Glomerular endothelial cell (primary cell): ENCODE results near the gene ZDHHC24. TPM values are rescaled to one million over a fixed set of nuclear protein-coding genes. Genes with fewer than 3 reads are reported as not detected.
A peak's percentile ranks its signal among the peaks of the same experiment; 100 is the strongest.

Source experiments
- DNase-seq: peaks from one replicate; pipeline ENCODE4 v3.0.0-alpha.2; 2011; ENCODE audit warnings: low read depth, low spot score; ENCODE audit errors: extremely low read depth
- total RNA-seq: library from RNA; depleted of rRNA; stranded (reverse); fragments of >200 nt; gene quantifications from 2 replicates; pipeline ENCODE4 v1.2.3, GENCODE V29; 2015

The ZDHHC24 gene
- total RNA-seq, 1 donor from 2014 or later = 28.4 TPM

DNA sequence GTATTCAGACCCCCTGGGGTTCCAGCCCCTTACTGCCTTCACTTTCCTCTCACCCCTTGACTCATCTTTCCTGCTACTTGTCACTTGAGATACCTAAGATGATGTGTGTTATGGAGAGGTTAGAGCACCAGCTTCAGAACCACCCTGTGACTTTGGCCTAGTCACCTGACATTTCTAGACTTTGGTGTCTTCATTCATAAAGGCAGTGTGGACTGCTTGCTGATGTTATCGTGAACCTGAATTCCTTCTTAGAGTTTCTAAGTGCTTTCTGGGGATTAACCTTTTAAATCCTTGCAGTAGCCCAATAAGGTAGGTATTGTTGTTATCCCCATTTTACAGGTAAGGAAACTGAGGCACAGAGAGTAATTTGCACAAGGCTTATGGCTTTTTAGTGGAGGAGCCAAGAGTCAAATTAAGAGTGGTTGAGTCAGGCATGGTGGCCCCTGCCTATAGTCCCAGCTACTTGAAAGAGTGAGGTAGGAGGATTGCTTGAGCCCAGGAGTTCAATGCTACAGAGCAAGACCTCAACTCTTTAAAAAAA, 40.5 kb downstream of the ZDHHC24 start:
- DNase-seq = no peak

DNA sequence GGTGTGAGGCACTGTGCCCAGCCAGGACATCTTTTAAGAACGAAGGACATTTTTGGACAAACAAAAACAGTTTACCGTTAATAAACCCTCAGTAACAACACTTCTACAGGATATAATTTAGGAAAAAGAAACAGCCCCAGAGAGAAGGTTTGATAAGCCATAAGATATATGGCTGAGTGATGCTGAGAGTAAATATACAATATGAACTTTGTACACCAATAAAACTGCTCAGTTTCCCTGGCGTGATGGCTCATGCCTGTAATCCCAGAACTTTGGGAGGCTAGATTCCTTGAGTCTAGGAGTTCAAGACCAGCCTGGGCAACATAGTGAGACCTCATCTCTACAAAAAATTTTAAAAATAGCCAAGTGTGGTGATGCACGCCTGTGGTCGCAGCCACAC, 47.3 kb downstream of the ZDHHC24 start:
- DNase-seq = no peak

DNA sequence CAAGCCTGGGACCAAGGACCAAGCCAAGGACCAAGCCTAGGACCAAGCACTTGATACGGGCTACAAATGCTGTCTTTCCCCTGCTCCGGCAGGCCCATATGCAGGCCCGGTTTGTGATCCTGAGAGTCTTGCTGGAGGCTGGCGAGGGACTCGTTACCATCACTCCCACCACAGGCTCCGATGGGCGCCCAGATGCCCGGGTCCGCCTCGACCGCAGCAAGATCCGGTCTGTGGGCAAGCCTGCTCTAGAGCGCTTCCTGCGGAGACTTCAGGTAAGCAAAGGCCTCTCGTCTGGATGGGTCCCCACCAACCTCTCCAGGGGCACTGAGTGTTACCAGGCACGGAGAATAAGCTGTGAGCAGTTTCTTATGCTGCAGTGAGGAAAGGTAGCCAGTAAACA, 48.6 kb downstream of the ZDHHC24 start:
- no peak for DNase-seq

DNA sequence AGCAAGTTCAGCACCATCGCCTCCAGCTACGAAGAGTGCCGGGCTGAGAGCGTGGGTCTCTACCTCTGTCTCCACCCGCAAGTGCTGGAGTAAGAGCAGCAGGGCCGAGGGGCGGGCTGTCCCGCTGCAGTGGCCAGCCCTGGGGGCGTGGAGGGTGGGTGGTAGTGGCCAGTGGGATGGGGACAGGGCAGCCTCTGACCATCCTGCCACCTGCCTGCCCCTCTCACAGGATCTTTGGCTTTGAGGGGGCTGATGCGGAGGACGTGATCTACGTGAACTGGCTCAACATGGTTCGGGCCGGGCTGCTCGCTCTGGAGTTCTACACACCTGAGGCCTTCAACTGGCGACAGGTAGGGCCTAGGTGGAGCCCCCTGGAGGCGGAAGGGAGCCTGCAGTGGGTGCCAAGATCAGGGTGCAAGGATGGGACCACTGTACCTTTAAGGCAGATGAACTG, 50.4 kb downstream of the ZDHHC24 start:
- DNase-seq = no peak

DNA sequence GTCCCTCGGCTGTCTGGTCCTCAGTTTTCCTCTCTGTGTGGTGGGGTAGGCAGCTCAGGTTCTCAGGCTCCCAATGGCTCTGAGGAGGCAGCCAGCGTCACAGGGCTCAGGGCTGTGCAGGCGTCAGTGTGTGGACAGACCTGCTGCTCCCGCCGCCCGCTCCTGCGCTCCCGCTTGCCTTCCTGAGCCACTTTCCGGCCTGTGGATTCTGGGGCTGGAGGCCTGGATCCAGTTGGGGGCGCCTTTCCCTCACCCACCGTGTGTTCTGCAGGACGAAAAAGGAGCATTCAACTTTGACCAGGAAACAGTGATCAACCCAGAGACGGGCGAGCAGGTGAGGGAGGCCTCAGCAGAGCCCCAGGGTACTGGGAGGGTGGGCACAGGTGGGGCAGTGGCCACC, 50.9 kb downstream of the ZDHHC24 start:
- no peak for DNase-seq

DNA sequence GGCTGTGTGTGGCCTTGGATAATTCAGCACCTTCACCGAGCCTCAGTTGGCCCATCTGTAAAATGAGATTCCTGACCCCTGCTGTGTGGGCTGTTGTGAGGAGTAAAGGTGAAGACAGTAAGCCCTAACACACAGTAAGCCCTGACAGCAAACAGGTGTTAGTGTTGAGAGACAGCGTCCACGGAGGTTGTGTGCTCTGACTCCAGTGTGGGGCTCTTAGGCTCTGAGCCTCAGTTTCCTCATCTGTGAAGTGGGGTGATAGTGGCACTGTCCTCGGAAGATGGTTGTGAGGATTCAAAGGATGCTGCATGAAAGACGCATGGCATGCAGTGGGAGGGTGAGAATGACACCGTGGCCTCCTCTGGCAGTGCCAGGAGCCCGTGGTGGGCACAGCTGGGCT, 51.4 kb downstream of the ZDHHC24 start:
- DNase-seq = no peak

DNA sequence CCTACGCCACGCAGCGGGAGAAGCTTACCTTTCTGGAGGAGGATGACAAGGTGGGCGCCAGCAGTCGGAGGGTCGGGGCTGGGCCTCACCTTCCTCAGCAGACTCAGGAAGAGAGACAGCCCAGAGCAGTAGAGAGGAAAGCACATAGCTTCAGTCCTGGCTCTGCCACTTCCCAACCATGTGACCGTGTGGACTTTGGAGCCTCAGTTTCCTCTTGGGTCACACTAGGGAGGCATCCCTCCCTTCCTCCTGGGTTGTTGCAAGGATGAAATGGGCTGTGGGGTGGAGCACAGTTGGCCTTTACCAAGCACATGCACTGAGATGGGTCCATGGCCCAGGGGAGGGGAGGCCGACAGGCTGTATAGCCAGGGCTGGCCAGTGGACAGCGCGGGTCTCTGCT, 52.7 kb downstream of the ZDHHC24 start:
- no peak for DNase-seq

DNA sequence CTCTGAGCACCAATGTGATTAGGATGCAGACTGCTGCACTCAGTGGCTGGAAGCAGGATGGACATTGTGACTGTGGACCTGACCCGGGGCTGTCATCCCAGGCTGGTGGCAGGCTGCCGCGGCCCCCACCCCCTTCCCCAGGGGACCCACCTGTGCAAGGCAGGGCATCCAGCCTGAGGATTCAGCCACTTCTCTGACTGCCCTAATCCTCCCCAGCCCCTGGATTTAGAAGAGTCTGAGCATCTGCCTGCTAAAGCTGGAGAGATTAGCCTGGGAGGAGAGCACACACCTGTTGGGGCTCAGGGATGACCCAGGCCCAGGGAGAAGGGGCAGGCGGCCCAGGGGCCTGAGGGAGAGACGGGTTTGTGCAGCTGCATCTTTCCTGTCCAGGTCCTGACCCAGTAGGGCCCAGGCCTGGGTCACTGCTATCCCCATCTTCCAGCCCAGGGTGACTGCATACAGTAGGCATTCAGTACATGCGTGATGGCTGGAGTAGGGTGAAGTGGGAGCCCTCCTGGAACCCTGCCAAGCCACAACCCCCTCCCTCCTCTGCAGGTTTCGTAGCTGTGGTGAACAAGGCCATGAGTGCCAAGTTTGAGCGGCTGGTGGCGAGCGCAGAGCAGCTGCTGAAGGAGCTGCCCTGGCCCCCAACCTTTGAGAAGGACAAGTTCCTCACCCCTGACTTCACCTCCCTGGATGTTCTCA, 53.5 kb downstream of the ZDHHC24 start:
- no peak for DNase-seq

DNA sequence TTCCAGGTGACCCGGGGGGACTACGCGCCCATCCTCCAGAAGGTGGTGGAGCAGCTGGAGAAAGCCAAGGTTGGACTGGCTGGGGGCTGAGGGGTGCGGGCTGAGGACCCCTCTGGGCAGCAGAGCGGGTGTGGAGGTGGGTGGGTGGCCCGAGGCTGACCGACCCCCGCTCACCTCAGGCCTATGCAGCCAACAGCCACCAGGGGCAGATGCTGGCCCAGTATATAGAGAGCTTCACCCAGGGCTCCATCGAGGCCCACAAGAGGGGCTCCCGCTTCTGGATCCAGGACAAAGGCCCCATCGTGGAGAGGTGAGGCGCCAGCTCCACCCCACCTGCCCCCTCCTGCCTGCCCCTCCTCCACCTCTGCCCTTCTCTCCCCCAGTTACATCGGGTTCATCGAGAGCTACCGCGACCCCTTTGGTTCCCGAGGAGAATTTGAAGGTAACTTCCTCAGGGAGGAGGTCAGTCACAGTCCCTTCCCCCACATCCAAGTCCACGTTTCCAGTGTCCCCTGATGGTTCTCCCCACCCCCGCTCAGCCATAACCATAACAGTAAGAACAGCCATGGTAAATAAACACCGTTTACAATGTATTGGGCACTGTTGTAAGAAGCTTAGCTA, 54.4 kb downstream of the ZDHHC24 start:
- no peak for DNase-seq

DNA sequence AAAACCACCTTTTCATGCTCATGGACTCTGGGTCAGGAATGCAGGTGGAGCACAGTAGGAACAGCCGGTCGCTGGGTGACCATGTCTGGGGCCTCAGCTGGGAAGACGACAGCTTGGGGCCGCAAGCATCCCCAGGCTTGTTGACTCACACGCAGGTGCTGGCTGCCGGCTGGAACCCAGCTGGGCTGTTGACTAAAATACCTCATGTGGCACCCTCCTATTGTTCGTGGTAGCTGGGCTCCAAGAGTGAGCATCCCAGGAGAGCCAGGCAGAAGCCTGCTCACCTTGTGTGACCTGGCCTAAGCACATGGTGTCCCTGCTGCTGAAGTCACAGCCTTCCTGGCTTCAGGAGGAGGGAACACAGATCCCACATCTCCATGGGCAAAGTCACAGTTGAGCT, 56.2 kb downstream of the ZDHHC24 start:
- DNase-seq = no peak

DNA sequence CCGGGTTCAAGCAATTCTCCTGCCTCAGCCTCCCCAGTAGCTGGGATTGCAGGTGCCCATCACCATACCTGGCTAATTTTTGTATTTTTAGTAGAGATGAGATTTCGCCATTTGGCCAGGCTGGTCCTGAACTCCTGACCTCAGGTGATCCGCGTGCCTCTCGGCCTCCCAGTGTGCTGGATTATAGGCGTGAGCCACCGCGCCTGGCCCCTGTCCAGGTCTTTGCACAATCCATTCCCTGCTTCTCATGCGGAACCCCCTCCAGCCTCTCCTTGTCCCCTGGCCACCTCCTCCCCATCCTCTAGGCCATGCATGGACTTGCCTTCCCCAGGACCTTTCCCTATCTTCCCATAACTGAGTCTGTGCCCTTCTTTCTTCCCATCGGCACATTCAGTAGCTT, 56.9 kb downstream of the ZDHHC24 start:
- DNase-seq = no peak

DNA sequence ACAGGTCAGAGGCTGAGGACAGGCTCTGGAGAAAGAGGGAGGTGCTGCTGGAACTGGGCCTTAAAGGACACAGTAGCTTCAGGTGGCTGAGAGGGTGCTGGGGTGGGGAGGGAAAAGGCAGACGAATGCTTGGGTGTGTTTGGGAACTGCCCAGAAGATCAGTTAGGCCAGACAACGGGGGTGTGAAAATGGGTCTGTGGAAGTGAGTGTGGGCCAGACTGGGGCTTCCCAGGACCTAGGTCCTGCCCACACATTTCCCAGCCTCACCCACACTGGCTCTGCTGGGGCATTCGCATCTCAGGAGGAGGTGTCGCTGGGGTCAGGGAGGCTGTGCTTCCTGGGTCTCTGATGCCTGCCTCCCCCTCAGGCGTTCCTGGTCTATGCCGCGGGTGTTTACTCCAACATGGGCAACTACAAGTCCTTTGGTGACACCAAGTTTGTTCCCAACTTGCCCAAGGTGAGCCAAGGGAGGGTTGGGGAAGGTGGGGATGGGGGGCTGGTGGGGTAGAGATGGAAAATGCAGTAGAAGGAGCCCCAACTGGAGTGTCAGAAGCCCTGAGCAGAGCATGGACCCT, 61.0 kb downstream of the ZDHHC24 start:
- no peak for DNase-seq

DNA sequence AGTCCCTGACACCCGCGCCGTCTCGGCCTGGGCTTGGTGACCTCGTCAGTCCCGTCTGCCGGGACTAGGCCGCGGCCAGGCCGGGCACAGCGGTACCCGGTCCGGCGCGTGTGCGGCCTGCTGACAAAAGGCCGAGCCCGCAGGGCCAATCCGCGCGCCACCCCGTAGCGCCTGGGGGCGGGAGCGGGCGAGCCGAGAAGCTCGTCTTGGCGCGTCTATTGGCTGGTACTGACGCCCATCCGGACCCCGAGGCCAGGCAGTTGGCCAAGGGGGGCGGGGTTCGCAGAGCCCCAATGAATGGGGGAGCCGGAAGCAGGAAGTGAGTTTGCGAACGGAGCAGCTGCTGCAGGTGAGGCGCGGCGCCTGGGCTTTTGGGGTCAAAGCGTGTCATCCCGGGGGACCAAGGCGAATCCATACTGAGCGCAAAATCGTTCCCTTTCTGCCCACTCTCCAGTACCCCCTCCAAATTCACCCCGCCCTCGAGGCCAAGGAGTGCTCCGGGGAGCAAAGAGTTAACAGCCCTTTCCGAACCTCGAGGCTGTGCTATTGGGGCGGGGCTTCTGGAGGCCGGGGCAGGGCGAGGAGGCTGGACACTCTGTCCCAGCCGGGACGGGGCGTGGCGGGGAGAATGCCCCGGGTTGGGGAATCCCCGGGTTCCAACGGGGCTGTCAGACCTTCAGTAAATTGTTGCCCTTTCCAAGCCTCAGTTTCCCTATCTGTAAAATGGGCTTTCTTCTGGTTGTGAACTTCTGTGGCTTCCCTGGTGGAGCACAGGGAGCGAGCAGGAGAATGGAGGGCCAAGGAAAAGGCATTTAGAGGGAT, 65.5 kb downstream of the ZDHHC24 start, which contains the start of gene DPP3:
Gene DPP3, plus strand, starts transcription at position 318 of the 822 bp plus-strand sequence. CDS start 1,767 bp downstream, outside the sequence.
- peak; percentile 61 for DNase-seq

DNA sequence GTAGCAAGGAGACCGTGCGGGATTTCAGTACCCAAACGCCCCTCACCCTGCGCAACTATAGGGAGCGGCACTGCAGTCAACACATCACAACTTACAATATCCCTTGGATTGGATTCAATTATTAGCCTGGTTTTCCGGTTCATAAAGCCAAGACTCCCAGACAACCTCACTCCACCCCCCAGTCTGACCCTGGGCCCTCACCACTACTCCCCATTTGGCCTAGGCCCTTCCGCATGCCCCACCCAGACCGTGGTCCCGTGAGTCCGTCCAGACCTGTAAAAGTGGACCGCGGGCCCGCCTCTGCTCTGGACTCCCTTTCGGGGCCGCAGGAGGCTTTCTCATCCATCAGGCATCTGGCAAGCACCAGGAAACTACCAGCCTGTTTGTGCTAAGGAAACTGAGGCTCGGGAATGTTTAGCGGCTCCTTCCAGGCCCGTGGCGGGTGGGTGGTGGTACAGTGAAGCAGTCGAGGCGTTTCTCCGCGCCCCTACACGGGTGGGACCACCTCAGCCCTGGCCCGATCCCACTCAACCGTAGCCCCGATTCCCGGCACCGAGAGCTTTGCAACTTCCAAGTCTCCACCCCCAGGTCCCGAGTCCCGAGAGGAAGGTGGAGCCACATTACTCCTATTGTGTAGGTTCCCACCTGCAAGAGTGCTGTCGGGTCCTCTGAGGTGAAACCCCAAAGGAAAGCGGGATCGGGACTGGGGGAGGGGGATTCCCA, 66.3 kb downstream of the ZDHHC24 start:
- DNase-seq = no peak

DNA sequence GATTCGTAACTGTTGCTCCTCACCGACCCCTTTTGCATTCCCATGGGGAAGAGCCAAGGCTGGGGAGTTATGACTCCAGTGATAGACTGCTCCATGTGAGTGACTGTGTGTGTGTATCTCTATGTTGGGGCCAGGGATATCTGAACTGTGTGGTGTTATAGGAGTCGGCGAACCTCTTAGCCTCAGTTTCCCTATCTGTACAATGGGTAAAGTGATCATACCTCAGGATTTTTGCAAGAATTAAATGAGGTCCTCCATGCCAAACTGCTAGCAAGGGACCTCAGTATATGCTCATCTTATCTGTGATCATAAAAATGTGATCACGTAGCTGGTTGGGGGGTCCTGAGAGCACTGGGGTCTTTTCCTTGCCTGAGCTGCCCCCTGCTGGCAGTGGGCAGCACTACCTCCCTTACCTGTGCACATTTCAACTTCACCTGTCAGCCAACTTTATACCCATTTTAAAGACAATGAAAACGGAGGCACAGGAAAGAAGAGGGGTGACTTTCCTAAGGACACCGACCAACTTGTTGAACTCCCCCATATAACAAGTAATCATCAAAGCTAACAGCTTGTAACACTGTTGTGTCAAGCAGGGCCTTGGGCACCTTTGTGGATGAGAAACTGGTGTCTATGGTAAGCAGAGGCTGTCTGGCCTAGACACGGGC, 67.0 kb downstream of the ZDHHC24 start:
- DNase-seq = no peak

DNA sequence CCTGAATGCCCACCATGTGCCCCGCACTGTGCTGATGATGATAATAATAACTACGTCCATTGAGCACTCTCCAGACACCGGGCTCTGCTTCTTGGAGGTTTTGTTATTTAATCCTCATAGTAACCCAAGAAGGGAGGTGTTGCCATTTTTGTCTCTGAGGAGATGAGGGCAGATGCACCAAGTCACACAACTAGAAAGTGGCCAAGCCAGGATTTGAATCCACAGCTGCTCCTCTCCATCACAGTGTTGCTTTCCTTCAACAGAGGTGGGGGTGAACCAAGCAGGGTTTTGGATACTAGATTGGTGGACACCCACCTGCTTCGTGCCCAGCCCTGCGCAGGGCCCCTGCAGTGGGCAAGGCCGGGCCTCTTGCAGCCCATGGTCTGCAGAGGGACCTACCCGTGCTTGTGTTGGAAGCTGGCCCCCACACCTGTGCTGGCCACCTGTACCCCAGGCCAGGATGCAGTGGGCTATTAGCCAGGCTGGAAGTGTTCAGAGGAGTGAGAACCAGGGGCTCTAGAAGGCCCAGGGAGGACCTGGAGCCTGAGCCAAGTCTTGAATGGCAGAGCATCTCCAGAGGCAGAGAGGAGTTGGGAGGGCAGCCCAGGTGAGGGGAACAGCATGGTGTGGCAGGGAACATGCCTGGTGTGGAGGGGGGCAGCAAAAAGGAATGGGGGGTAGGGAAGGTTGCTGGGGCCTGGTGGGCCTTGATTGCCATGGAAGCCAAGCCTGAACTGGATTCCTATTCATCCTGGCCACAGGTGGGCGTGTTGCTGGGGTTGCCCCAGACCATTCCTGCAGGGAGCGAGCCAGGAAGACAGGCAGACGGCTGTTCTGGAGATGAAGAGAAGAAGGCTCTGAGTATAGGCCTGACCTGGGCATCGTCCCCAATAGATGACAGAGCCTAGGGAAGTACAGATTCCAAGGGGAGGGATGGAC, 68.3 kb downstream of the ZDHHC24 start:
- no peak for DNase-seq

DNA sequence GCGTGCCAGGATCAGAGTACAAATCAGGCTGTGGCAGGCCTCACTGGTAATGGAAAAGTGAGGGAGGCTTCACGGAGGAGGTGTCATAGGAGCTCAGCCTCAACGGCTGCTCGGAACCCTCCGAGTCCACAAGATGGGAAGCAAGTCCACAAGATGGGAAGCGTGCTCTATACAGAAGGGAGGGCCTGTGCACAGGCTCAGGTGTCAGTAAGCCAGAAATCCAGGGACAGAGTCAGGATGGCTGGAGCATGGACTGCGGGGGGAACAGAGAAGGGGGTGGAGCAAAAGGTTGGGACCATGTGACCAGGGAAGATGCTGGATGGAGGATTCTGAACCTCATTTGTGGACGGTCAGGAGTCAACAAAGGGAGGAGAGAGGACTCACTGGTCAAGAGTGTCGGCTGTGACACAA, 69.0 kb downstream of the ZDHHC24 start:
- DNase-seq = no peak

DNA sequence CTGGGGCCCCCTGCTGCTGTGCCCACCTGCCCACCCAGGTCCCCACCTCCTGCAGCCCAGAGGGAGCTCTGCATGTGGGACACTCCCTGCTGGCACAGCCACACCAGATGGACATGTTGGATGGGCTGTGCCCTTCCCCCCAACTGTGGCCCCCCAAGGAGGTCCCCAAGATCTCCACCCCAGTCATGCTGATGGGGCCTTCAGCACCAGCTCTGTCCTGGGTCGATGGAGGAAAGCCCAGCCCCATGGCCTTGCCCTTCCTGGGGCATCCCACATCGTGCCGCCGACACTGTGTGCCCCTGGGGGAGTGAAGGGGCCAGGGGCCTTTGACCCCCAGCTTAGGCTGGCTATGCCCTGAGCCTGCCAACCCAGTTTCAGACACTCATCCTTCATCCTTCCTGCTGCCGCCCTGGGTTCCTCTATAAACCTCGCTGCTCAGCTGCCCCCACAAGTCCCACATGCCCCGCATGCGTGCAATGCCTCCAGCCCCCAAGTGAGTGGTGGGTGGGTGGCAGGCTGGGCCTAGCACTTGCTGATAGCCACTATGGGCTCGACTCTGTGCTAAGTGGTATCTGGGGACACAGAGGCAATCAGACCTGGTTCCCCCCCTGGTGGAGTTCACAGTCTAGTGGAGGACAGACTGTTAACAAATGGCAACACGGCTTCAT, 69.5 kb downstream of the ZDHHC24 start:
- DNase-seq = no peak
